ENCODE results near the gene ETV7.
"Not testable (repeated sequence)": the region's sequence is repeated elsewhere in the genome, so short reads cannot be mapped to it uniquely, and the experiment has no call there.

Gene ETV7

GRCh38 chr6:36387440-36388303 is at the start of gene ETV7:
Gene ETV7 (minus strand): TSS chr6:36387669. CDS start chr6:36387541, 128 bp downstream.
- DNase-seq, result no peak

DNA sequence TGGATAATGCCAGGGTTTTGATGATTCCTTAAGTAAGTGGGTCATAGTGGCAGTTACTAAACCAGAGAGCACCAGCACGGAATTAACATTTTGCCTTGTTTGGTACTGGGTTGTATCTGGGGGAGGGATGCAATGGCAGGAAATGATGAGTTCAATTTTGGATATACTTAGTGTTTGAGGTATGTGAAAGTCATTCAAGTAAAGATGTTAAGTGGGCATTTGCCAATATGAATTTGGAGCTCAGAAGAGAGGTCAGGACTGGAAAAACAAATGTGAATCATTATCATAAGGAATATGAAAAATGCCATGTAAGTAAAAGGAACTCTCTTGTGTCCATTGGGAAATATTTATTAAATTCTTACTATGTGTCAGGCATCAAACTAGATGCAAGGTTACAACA is 49.0 kb upstream of the ETV7 start:
- peak; percentile 71 for DNase-seq

DNA sequence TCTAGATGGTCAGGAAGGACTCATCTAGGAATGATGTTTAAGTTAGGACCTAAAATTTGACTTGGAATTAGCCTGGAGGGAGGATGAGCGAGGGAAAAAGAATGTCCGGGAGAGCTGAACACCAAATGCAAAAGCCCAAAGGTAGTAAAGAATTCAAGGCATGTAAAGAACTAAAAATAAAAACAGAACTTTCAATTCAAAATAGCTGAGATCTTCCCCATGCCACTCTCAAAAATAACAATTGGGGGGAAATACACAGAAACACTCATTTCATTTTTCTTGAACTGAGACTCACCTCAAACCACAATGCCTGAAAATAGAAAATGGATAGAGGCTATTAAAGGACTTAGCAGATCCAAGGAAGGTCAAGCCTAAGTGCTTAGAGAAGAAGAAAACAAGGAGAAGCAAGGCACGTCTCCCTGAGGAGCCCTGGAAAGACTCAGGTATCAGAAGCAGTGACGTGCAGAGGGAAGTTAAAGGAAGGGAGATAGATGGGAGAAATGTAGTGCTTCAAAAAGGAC is 44.7 kb upstream of the ETV7 start:
- peak; percentile 76 for DNase-seq

DNA sequence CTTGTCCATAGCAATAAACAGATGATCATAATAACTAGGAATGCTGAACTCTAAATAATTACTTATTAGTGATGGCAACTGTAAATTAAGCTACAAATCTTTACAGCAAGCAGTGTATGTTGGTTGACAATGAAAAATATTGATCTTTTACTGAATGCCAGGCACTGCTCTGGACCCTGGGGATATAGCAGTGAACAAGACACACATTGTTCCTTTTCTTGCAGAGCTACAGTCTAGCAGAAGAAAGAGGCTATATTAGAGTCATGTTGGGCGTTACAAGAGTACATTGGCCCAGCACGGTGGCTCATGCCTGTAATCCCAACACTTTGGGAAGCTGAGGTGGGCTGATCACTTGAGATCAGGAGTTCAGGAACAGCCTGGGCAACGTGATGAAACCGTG is 43.7 kb upstream of the ETV7 start:
- DNase-seq, result no peak

DNA sequence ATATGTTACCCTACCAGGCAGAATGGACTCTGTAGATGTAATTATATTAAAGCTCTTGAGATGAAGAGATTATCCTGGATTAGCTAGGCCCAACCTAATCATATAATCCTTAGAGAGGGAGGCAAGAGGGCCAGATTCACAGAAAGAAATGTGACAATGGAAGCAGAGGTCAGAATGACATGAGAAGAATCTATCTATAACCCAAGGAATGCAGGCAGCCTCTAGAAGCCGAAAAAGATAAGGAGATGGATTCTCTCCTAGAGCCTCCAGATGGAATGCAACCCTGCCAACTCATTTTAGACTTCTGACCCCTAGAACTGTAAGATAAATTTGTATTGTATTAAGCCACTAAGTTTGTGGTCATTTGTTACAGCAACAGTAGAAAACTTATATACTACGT is 42.9 kb upstream of the ETV7 start:
- DNase-seq, result peak; percentile 87

DNA sequence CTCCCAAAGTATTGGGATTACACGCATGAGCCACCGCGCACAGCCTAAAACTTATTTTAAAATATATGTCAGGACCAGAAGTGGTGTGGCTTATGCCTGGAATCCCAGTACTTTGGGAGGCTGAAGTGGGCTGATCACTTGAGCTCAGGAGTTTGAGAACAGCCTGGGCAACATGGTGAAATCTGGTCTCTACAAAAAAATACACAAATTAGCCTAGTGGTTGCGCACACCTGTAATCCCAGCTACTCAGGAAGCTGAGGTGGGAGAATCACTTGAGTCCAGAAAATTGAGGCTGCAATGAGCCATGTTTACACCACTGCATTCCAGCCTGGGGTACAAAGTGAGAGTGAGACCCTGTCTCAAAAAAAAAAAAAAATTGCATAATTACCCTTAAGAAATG is 41.4 kb upstream of the ETV7 start:
- no peak for DNase-seq

DNA sequence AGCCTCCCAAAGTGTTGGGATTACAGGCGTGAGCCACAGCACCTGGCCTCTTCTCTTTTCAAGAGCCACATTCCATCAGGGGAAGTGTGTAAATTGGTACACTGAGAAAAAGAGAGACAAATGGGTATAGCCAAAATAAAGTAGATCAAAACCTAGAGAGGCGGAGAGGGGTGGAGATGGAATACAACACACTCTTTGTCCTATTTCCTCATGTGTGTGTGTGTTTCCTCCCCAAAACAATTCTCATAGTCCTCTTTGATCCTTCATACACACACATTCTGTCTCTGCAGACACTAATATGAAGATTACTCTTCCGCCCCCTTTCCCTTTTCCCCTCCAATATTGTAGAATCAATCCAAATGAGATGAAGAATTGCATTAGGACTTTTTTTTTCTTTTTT is 39.2 kb upstream of the ETV7 start:
- no peak for DNase-seq

- peak; percentile 99 for DNase-seq
Measured at GRCh38 chr6:36423101-36423824, 35.8 kb upstream of the ETV7 start.

DNA sequence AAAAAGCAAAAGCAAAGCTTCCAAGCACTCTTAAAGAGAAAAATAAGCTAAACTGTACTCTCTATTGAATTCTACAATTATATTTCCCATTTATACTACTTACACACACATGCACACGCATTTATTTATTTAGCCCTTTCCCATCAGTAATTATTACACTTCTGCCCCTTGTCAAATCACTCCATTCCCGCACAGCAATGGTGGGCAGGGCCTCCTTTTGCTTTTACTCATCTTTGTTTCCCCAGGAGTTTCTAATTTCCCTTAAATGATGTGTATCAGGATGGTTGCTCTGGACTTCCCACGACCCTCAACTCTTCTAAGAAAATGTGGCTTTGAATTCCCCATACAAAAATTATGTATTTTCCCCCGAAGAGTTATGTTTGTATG is 35.2 kb upstream of the ETV7 start:
- DNase-seq, result no peak

- DNase-seq, result no peak
Measured at GRCh38 chr6:36419310-36419709, 31.8 kb upstream of the ETV7 start.

DNA sequence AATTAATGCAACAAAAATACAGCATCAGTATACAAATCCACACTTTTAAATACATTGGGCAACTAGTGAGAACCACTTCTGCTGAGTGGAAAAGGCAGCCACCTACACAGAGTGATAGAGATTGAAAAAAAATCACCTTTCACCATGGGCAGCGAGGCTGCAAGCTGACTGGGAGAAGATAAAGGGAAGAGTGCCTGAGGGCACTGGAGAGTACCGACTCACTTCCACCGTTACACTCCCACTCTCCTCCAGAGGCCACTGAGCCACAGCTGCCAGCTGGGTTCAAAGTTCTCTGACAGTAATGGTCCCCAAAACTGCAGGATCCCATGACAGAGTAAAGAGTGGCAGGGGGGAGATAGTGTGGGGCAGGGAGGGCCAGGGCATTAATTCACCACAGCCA is 31.1 kb upstream of the ETV7 start:
- DNase-seq, result peak; percentile 74

DNA sequence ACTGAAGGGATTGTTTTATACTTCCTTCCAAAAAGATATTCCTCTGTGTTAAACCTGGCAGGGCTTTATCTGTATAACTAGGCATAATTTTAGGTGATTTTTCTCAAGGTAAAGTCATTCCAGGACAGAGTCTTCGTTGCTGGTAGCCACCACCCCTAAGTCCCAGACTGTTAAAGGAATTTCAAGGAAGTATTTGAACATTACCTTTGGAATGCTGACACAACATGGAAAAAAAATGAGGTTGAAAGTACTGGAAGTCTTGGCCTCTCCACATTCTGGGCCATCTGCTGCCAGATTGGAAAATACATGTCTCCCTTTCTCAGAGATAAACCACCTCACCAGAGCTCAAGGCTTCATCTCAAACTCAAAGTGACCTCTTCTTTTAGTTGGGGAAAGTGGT is 27.0 kb upstream of the ETV7 start:
- peak; percentile 64 for DNase-seq

DNA sequence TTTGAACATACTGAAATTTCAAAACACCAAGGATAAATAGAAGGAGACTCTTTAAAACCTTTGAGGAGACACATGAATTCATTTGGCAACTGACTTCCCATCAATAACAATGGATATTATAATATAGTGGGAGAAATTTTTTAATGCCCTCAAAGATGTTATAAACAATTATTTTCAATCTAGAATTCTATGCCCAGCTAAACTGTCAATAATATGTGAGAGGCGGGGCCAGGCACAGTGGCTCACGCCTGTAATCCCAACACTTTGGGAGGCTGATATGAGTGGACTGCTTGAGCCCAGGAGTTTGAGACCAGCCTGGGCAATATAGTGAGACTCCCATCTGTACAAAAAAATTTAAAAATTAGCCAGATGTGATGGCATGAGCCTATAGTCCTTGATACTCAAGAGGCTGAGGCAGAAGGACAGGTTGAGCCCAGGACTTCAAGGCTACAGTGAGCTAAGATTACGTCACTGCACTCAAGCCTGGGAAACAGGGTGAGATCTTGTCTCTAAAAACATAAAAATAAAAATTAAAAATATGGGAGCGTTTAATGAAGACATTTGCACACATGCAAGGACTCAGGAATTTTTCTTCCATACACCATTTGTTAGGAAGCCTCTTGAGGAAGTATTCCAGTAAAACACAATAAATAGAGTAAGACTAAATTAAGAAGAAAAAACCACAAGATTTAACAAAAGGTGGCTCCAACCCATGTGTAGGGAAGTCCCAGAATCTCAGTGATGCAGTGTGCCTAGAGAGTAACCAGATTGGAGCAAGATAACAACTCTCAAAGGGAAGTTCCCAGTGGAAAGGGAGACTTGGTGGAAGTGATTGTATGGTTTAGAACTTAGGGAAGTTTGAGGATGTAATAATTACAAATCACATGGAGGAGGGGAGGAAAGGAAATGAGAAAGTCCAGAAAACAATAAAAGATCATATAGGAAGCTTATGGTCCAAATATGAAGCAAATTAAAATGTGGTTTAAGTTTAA is 26.3 kb upstream of the ETV7 start:
- no peak for DNase-seq

- DNase-seq, result not testable (repeated sequence)
Measured at GRCh38 chr6:36409718-36410117, 22.2 kb upstream of the ETV7 start.

- no peak for DNase-seq
Measured at GRCh38 chr6:36404164-36404563, 16.7 kb upstream of the ETV7 start.

- DNase-seq, result no peak
Measured at GRCh38 chr6:36402481-36402880, 15.0 kb upstream of the ETV7 start.

DNA sequence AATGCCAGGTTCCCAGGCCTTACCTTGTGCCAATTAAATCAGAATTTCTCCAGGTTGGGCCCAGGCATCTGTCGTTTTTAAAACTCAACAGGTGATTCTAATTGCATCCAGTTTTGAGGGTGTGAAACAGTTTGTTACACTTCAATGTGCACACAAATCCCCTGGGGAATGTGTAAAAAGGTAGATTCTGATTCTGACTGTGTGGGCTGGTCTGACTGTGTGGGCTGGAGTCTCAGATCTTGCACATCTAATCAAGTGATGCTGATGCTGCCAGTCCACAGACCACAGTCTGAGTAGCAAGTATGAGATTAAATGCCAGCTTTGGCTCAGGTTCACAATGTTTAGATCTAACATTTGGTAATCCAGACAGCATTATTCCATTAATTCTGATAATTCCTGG is 12.5 kb upstream of the ETV7 start:
- DNase-seq, result no peak

DNA sequence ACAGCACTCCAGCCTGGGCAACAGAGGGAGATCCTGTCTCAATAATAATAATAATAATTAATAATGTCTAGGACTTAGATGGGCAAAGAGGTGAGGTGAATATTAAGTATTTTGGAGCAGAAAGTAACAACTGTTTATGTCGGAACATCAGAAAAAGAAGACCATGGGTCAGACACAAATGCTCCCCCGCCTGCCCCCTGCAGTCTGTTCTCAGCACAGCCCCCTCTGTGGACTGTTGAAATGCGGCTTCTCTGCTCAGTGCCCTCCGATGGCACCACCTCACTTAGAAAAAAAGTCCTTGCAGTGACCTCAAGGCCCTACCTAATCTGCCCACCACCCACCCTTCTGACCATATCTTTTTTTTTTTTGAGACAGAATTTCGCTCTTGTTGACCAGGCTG is 5.2 kb upstream of the ETV7 start:
- no peak for DNase-seq

- no peak for DNase-seq
Measured at GRCh38 chr6:36389353-36389752, 1.9 kb upstream of the ETV7 start.

DNA sequence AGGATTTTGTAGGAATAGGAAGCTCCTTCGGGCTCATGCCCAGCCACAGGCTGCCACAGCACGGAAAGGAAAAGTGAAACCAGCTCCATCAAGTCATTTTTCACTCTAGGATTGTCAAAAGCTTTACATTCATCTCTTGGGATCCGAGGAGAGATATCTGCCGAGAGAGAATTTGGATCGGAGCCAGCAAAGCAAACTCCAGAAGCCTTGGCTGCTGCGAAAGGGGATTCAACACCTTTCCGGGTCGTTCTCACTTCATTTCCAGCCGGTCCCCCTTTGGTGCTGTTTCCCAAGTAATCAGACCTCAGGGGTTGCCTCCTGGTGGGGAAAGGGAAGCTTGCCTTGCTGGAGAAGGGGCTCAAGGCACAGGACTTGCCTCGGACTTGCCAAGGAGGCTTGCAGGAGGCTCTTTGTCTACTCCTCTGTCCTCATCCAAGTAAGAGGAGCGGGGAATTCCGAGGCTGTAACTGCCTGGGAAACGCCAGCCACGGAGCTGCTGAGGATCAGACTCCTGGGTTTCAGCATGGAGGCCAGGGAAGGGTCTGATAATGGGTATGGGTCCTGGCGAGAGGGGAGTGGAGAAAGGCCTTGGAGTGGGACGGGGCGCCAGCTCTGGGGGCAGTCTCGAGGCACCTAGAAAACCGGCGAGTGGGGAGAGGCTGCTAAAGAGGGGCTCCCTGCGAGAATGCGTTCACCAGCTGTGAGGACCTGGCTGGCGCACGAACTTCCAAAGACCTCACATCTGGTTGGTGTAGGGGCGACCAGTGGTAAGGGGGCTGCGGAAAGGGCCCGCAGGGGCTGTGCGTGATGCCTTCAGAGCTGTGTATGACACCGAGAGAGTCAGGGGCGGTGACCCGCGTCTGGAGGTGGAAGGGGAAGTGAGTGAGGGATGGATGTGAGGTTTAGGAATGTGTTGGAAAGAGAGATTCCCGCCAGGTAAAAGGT is 702 bp downstream of the ETV7 start:
- peak; percentile 43 for DNase-seq

DNA sequence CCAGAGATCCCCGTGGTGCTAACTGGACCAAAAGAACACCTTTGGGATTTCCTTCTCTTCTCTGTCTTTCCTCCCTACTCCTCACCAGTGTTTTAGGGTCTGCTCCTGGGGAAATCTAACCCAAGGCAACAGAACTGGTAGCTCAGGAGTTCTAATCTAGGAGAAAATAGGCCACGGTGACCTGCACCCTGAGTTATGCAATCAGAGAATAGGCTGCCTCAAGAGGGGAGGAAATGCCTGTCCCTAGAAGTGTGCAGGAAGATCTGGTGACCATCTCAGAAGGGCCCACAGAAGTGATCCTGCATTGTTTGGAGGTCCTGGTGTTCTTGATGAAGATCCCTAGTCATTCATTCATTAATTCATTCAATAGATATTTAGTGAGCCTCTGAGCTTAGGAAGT is 3.4 kb downstream of the ETV7 start:
- DNase-seq, result no peak

DNA sequence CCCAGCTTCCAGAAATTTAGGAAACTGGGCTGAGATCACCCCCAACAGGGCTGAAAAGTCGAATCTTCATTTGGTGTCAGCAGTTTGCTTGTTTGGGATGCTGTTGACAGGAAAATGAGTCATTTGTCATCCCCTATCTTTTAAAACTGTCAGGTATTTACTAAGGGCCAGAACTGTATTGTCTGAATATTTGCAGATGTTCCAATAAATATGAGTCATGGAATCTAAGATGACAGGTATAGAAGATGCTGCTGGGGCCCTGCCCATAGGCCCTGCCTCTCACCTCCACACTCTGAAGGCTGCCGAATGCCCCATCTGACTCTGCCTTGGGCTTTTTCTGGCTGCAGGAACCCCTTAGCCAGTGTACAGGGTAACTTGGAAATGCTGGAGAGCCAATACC is 3.9 kb downstream of the ETV7 start:
- DNase-seq, result no peak
